H1 (cell line): ENCODE measurements around the gene NR4A1.

Source experiments
- CTCF ChIP-seq, 3 experiments: IDR thresholded peaks; 1 replicate in 2 of 3; 2 replicates in 1 of 3; pipeline versions ENCODE4 v1.5.1 to v1.6.1; 2011; ENCODE audit warnings: low read length in 3 of 3, mild to moderate bottlenecking in 3 of 3, inconsistent platforms in 2 of 3, low read depth in 1 of 3, moderate library complexity in 1 of 3; ENCODE audit not compliant: insufficient read depth in 1 of 3; ENCODE audit errors: control extremely low read depth in 1 of 3
- EZH2 ChIP-seq: fragments of 200-600 bp; sonication (generic); IDR thresholded peaks from 2 replicates; pipeline ENCODE4 v1.7.1; 2012; ENCODE audit warnings: low read depth, mild to moderate bottlenecking, moderate library complexity, low read length, inconsistent platforms; ENCODE audit not compliant: severe bottlenecking
- MAFK ChIP-seq: IDR thresholded peaks from 2 replicates; pipeline ENCODE4 v1.6.1; 2012; ENCODE audit warnings: low read depth, mild to moderate bottlenecking, improper control_type of control experiment, low read length
- POLR2A ChIP-seq, 2 experiments: IDR thresholded peaks; 1 replicate in 1 of 2; 2 replicates in 1 of 2; pipeline ENCODE4 v1.6.1; 2011; ENCODE audit warnings: low read depth in 2 of 2, low read length in 2 of 2, mild to moderate bottlenecking in 2 of 2; ENCODE audit errors: control extremely low read depth in 1 of 2
- RAD21 ChIP-seq, 2 experiments: IDR thresholded peaks in 1 of 2; conservative IDR thresholded peaks in 1 of 2; 2 replicates each; pipeline ENCODE4 v1.6.1; 2011; ENCODE audit warnings: low read depth in 2 of 2, low read length in 2 of 2, improper control_type of control experiment in 1 of 2, inconsistent platforms in 1 of 2, mild to moderate bottlenecking in 1 of 2, moderate library complexity in 1 of 2
- SP1 ChIP-seq: IDR thresholded peaks from 2 replicates; pipeline ENCODE4 v1.6.1; 2011; ENCODE audit warnings: low read depth, low read length
- ZNF274 ChIP-seq: IDR thresholded peaks from 2 replicates; pipeline ENCODE4 v1.7.0; 2012; ENCODE audit warnings: low read length, borderline replicate concordance; ENCODE audit errors: extremely low read depth

- TF ChIP-seq ZNF274 = no peak
- TF ChIP-seq RAD21 (IDR thresholded peaks at IDR 0.05 in 1 of 2, conservative IDR thresholded peaks at IDR 0.05 in 1 of 2; ENCODE audit: low read depth in 2 of 2, low read length in 2 of 2) = peak; percentile 82
- peak in 2 of 3 experiments; percentile 92 to 97; a peak in 3 of 4 replicates for TF ChIP-seq CTCF (IDR thresholded peaks at IDR 0.05; ENCODE audit: control extremely low read depth in 1 of 3, insufficient read depth in 1 of 3, low read depth in 1 of 3, low read length in 3 of 3)
- TF ChIP-seq SP1 = no peak
- TF ChIP-seq MAFK = no peak
- TF ChIP-seq POLR2A (IDR thresholded peaks at IDR 0.05; ENCODE audit: control extremely low read depth in 1 of 2, low read depth in 2 of 2, low read length in 2 of 2) = no peak
- no peak for TF ChIP-seq EZH2
These were observed 31.9 kb downstream of the NR4A1 start for GRCh38 chr12:52082988-52083637.
